Measurements from ENCODE around the gene DCDC2C.

Gene DCDC2C

DNA sequence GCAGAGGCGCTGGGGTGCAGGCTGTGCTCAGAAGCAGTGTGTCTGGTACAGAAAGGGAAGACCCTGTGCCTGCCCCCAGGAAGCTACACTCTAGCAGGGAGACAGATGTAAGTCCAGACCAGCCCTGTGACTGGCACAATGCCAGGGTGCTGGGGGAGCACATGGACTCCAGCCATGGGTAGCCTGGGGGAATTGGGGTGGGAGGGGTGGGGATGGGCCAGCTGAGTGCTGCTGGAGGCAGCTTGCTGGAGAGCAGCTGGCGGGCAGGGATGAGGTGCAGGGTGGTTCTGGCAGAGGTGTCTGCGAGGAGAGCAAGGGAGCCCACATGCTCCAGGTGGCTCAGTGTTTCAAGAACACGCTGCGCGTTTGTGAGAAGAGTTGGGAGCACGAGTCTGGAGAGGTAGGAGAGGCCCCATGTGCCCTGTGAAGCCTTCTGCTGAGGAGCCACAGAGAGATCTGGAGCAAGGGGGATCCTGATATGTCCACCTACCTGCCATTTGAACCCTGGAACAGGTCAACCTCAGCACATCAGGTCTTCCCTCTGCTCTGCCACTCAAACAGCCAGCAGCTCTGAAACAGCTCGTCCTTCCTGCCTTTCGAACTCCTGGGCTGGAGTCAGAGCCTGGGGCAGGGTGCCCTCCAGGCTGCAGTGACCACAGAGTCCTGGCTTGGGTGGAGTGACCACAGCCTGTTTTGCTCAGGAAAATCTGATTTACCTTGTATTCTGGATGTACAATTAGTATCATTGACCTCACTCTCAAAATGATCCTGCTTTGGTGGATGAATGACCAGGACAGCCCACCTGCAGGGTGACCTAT, 30.3 kb upstream of the DCDC2C start:
- DNase-seq (ENCODE audit: low read depth) = no peak

DNA sequence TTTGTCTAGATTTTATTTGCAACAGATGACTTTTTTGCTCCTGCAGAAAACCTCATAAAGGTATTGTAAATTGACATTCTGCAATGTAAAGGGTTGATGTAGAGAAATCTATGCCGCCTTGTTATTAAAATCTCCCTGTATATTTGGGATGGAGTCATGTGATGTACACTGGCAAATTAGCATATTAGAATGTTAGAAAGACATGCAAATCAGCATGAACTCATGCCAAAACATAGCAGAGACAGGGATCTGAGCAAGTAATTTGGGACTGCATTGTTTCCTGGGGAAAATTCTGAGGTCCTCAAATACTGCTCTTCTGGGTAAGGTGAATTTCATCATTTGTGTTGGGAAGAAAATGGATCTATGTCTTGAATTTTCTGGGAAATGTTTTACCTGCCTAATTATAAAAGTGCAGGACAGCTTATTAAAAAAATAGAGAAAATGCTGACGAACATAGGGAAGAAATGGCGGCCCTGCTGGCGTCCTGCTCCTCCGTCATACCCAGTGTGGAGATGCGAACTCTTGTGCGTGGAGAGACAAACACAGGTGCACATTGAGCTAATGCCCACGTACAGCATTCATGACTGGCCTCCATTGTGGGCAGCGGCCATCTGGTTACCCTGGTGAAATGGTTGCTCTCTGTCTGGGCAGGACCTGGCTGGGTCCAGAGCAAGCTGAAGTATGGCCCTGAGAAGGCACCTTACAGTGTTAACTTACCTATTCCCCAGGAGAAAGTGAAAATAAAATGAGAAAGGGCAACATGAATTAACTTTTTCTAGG, 29.1 kb upstream of the DCDC2C start:
- no peak for DNase-seq (ENCODE audit: low read depth)

DNA sequence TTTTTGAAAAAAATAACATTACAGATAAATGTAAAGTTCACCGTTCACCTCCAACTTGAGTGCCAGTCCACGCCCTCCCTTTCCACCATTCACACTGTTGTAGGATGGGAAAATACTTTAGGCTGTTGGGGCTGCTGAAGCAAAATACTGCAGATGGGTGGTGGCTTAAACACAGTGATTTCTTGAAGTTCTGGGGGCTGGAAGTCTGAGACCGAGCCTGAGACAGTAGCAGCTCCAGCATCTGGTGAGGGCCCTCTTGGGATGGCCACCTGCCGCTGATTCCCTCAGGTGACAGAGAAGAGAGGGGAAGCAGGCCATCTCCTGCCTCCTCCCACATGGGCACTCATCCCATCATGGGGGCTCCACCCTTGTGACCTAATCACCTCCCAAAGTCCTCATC, 27.7 kb upstream of the DCDC2C start:
- DNase-seq (ENCODE audit: low read depth) = no peak

DNA sequence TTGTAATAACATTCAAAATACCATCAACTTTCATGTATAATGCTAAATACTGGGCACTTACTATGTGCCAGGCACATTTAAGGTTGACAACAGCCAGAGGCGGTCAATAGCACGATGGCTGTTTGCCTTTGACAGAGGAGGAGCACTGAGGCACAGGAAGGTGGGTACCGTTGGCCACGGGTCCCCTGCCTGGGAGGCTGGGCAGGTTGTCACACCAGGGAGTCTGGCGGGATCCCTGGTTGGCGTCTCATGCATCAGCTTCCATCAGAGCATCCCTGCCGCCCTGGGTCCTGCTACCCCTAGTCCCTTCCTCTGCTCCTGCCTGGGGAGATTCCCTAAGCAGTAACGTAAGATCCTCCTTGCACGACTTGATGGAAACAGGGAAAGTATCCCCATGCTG, 25.9 kb upstream of the DCDC2C start:
- no peak for DNase-seq (ENCODE audit: low read depth)

- no peak for DNase-seq (ENCODE audit: low read depth)
These were observed 25.2 kb upstream of the DCDC2C start for GRCh38 chr2:3678212-3678611.

GRCh38 chr2:3679180-3679579, 24.2 kb upstream of the DCDC2C start:
- no peak for DNase-seq (ENCODE audit: low read depth)

- no peak for DNase-seq (ENCODE audit: low read depth)
These were observed 23.6 kb upstream of the DCDC2C start for GRCh38 chr2:3679616-3680393.

- DNase-seq (ENCODE audit: low read depth) = no peak
These were observed 22.6 kb upstream of the DCDC2C start for GRCh38 chr2:3680548-3681345.

DNA sequence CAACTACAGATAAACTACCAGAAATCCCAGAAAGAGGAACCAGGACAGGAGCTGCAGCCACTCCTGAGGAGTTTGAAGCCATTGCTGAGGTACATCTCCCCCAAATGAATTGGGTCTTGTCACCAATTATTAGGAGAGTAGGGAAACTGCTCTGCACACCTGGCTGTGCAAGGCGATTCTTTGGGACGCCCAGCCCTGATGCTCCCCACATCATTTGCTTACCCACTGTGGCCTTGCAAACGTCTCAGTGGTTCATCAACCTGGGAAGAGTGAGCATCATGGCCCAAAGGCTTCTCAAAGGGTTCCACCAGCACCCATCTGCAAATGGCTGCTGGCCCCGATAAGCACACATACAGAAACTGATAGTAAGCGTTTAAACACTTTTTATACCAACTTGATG, 21.8 kb upstream of the DCDC2C start:
- no peak for DNase-seq (ENCODE audit: low read depth)

DNA sequence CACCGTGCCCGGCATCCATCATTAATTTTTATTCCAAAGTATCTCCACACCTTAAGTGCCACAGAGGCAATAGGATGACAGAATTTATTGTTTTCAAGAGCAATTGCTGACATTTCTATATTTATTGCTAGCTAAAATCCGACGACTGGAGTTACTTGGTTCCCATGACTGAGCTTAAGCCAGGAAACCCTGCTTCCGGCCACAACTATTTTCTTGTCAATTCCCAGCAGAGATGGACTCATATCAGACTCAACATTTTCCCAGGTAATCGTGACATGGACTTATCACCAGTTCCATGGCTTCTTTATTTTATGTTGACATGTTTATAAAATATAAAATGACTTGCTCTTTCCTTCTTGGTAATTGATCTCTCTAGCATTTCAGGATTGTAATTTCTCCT, 20.6 kb upstream of the DCDC2C start:
- no peak for DNase-seq (ENCODE audit: low read depth)

DNA sequence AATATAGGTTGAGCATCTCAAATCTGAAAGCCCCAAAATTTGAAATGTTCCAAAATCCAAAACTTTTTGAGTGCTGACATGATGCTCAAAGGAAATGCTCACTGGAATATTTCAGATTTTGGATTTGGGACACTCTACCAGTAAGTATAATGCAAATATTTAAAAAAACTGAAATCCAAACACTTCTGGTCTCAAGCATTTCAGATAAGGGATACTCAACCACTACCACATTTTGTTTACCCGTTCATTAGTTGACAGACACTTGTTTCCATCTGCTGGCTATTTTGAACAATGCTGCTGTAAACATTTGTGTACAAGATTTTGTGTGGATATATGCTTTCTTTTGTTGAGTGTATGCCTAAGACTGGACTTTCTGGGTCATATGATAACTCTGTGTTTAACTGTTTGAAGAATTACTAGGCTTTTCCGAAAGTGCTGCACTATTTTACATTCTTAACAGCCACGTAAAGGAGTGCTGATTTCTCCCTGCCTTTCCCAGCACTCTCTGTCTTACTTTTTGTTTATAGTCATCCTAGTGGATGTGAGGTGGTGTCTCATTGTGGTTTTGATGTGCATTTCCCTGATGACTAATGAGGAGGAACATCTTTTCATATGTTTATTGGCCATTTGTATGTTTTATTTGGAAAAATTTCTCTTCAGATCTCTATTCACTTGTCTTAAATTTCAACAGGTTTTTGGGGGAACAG, 19.5 kb upstream of the DCDC2C start:
- no peak for DNase-seq (ENCODE audit: low read depth)

DNA sequence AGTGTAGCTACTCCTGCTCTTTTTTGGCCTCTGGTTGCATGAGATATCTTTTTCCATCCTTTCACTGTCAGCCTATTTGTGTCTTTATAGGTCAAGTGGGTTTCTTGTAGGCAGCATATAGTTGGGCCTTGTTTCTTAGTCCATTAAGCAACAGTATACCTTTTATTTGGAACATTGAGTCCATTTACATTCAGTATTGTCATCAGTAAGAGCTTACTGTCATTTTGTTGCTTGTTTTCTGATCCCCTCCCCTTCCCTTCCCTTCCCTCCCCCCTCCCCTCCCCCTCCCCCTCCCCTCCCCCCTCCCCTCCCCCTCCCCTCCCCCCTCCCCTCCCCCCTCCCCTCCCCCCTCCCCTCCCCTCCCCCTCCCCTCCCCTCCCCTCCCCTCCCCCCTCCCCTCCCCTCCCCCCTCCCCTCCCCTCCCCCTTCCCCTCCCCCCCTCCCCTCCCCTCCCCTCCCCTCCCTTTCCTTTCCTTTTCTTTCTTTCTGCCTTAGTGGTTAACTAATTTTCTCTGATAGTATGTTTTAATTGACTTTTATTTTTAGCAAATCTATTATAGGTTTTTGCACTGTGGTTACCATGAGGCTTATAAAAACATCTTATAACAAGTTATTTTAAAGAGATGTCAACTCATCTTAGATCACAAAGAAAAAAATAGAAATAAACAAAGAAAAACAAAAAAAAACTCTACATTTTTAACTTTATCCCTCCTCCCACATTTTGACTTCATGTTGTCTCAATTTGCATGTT, 13.2 kb upstream of the DCDC2C start:
- no peak for DNase-seq (ENCODE audit: low read depth)

- DNase-seq (ENCODE audit: low read depth) = no peak
These were observed 11.0 kb upstream of the DCDC2C start for GRCh38 chr2:3692375-3692774.

- DNase-seq (ENCODE audit: low read depth) = no peak
These were observed 6.8 kb upstream of the DCDC2C start for GRCh38 chr2:3696545-3696944.

- no peak for DNase-seq (ENCODE audit: low read depth)
These were observed 2.3 kb upstream of the DCDC2C start for GRCh38 chr2:3701071-3701470.

- DNase-seq (ENCODE audit: low read depth) = no peak
These were observed 481 bp downstream of the DCDC2C start for GRCh38 chr2:3703757-3704355.

GRCh38 chr2:3704692-3705091, 1.3 kb downstream of the DCDC2C start:
- DNase-seq (ENCODE audit: low read depth) = no peak

DNA sequence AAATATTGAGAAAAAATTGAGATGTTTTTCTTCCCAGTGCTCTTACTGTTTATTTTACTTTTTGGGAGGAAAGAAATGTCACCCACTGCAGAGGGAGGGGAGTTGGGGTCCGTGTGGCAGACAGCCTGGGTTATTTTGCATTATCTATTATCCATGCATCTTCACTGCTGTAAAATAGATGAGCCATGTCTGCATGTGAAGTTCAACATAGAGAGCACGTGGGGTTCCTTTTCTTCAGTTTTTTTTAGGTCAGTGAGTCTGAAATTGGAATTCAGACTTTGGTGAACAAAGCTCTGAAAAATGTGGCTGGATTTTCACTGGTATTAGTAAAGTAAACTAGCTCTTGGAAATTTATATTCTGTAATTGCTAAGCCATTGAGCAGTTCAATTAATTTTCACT, 2.4 kb downstream of the DCDC2C start:
- DNase-seq (ENCODE audit: low read depth) = no peak

- no peak for DNase-seq (ENCODE audit: low read depth)
These were observed 3.5 kb downstream of the DCDC2C start for GRCh38 chr2:3706892-3707291.

GRCh38 chr2:3708576-3708975, 5.2 kb downstream of the DCDC2C start:
- DNase-seq (ENCODE audit: low read depth) = no peak

Data from T follicular helper cell (primary cell).